Stimulated activated naive CD8-positive, alpha-beta T cell treated with anti-CD3 and anti-CD28 coated beads, Interleukin-15, Interleukin-2, amounts not matched to agents 100 ng/mL and 50 ng/mL, for 24 hours (primary cell): ENCODE results near the gene SH3GL1.
A peak's percentile ranks its signal among the peaks of the same experiment; 100 is the strongest.

ENCODE experiments used
- H3K27ac Mint-ChIP-seq: one replicate; pipeline ENCODE4 v1.8.0; 2021; ENCODE audit warnings: mild to moderate bottlenecking, mixed read lengths
- H3K27me3 Mint-ChIP-seq: one replicate; pipeline ENCODE4 v1.8.0; 2021; ENCODE audit warnings: mixed read lengths
- H3K36me3 Mint-ChIP-seq: one replicate; pipeline ENCODE4 v1.8.0; 2021; ENCODE audit warnings: low read depth, mixed read lengths
- H3K4me1 Mint-ChIP-seq: one replicate; pipeline ENCODE4 v1.8.0; 2021; ENCODE audit warnings: low read depth, mixed read lengths
- H3K4me3 Mint-ChIP-seq: one replicate; pipeline ENCODE4 v1.8.0; 2021; ENCODE audit warnings: mild to moderate bottlenecking, mixed read lengths
- H3K9me3 Mint-ChIP-seq: one replicate; pipeline ENCODE4 v1.8.0; 2021; ENCODE audit warnings: mixed read lengths

Gene SH3GL1

DNA sequence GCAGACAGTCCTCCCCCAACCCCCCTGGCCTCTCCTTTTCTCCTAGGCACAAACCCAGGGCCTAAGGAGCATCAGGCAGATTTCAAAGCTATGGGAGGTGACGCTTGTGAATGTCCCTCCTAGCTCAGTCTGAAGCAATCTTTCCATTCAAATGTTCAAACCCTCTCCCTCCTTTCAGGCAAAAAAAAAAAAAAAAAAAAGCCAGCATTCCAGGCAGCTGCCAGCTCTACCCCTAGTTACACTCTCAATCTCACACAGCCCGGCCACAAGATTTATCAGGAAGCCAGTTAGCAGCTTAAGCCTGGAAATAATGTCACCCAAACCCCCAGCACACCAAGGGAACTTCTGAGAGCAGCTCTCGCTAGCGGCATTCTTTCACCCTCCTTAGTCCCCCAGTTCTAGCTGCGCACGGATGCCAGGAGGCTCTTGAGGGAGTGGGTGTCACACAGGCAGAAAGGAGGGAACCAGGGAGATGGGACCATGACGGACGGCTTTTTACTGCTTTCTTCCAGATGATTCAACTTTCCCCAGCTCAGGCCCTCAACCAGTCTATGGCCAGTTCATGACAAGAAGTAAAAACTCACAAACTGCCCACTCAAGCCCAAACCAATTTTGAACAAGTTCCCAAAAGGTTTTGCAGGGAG is 6.3 kb downstream of the SH3GL1 start:
- H3K9me3 Mint-ChIP-seq, result no peaks in the 10 kb centered on the region
- H3K27me3 Mint-ChIP-seq, result no peaks in the 10 kb centered on the region
- peaks cover 27% of the 10 kb centered on the region for H3K36me3 Mint-ChIP-seq
- H3K4me1 Mint-ChIP-seq, result peaks cover 60% of the 10 kb centered on the region
- peak overlapping the region; percentile 34 for H3K27ac Mint-ChIP-seq
- H3K4me3 Mint-ChIP-seq, result no peak overlapping the region

DNA sequence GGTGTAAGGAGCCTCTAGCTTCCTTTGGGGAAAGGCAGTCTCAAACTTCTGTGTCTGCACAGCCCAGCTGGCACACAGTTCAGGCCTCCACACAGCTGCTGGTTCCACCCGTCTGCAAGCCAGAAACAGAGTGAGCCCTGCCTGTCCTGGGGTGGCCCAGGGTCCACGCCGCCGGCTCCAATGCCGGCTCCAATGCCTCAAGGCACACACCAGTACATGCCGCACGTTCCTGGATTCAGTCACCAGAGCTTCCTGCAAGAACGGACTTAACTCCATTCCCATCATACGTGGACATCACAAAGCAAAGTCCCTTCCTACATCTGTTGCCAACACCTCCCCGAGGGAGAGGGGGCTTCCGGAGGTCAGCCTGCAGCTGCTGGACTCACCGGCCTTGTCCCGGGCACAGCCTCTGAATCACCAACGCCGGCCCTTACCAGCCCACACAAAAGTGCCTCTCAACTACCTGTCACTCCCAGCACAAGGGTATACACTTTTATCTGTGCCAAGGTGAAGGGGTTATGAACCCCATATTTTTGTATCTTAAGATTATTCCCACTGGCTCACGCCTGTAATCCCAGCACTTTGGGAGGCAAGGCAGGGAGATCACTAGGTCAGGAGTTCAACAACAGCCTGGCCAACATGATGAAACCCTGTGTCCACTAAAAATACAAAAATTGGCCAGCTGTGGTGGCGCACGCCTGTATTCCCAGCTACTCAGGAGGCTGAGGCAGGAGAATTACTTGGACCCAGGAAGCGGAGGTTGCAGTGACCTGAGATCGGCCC is 8.5 kb downstream of the SH3GL1 start:
- Mint-ChIP-seq H3K27ac (no peak overlapping the region), H3K27me3 (no peaks in the 10 kb centered on the region), H3K36me3 (peaks cover 24% of the 10 kb centered on the region), H3K4me3 (no peak overlapping the region), H3K4me1 (peaks cover 47% of the 10 kb centered on the region), H3K9me3 (no peaks in the 10 kb centered on the region)

- H3K9me3 Mint-ChIP-seq, result no peaks in the 10 kb centered on the region
- peaks cover 18% of the 10 kb centered on the region for H3K36me3 Mint-ChIP-seq
- no peaks in the 10 kb centered on the region for H3K27me3 Mint-ChIP-seq
- no peak overlapping the region for H3K4me3 Mint-ChIP-seq
- H3K27ac Mint-ChIP-seq, result peak overlapping the region; percentile 45
- H3K4me1 Mint-ChIP-seq, result peaks cover 42% of the 10 kb centered on the region
Measured at GRCh38 chr19:4391306-4391693, 9.0 kb downstream of the SH3GL1 start.

- Mint-ChIP-seq H3K27me3 (no peaks in the 10 kb centered on the region), H3K36me3 (peaks cover 13% of the 10 kb centered on the region), H3K9me3 (no peaks in the 10 kb centered on the region), H3K4me1 (peaks cover 42% of the 10 kb centered on the region), H3K27ac (peak overlapping the region; percentile 45), H3K4me3 (no peak overlapping the region)
Measured at GRCh38 chr19:4390567-4391305, 9.6 kb downstream of the SH3GL1 start.

DNA sequence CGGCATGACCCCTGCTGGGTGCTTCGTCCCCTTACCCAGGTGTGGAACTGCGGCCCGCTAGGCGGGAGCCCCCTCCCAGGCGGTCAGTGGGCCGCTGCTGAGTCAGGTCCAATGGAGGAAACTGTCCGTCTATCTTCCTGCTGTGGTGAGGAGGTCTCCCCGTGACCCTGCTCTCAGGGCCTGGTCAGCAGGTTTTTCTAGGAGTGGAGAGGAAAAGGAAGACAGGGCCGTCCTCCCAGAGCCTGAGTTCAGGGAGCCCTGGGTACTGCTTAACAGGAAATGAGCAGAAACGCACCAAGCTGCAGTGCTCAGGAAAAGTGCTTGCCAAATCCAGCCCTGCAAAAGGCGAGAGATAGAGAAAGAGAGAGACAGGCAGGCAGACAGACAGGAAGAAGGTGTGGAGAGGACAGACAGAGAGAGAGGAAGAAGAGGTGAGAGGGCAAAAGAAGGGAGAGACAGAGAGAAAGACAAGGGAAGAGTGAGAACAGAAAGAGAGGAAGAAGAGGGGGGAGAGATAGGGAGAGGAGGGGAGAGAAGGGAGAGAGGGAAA is 10.3 kb downstream of the SH3GL1 start:
- Mint-ChIP-seq H3K4me3 (no peak overlapping the region), H3K36me3 (peaks cover 11% of the 10 kb centered on the region), H3K4me1 (peaks cover 39% of the 10 kb centered on the region), H3K27me3 (no peaks in the 10 kb centered on the region), H3K9me3 (no peaks in the 10 kb centered on the region), H3K27ac (peak overlapping the region; percentile 17)

- Mint-ChIP-seq H3K27me3 (no peaks in the 10 kb centered on the region), H3K4me3 (no peak overlapping the region), H3K36me3 (peaks cover 6% of the 10 kb centered on the region), H3K27ac (no peak overlapping the region), H3K4me1 (peaks cover 33% of the 10 kb centered on the region), H3K9me3 (no peaks in the 10 kb centered on the region)
Measured at GRCh38 chr19:4389511-4390016, 10.8 kb downstream of the SH3GL1 start.

DNA sequence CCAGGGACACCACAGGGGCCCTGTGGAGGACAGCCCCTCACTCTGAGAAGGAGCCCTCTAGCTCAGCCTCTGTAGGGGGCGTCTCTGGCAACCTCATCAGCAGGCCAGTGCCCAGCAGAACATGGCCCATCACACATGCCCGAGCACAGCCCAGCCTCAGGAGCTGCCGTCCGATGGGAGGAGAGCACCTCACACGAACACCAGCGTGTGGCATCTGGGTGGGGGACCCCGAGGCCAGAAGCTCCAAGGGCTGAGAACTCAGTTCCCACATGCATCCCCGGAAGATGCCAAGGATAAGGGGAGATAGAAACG is 11.3 kb downstream of the SH3GL1 start:
- no peak overlapping the region for H3K4me3 Mint-ChIP-seq
- peaks cover 28% of the 10 kb centered on the region for H3K4me1 Mint-ChIP-seq
- peaks cover under 1% of the 10 kb centered on the region for H3K36me3 Mint-ChIP-seq
- no peak overlapping the region for H3K27ac Mint-ChIP-seq
- no peaks in the 10 kb centered on the region for H3K9me3 Mint-ChIP-seq
- no peaks in the 10 kb centered on the region for H3K27me3 Mint-ChIP-seq

DNA sequence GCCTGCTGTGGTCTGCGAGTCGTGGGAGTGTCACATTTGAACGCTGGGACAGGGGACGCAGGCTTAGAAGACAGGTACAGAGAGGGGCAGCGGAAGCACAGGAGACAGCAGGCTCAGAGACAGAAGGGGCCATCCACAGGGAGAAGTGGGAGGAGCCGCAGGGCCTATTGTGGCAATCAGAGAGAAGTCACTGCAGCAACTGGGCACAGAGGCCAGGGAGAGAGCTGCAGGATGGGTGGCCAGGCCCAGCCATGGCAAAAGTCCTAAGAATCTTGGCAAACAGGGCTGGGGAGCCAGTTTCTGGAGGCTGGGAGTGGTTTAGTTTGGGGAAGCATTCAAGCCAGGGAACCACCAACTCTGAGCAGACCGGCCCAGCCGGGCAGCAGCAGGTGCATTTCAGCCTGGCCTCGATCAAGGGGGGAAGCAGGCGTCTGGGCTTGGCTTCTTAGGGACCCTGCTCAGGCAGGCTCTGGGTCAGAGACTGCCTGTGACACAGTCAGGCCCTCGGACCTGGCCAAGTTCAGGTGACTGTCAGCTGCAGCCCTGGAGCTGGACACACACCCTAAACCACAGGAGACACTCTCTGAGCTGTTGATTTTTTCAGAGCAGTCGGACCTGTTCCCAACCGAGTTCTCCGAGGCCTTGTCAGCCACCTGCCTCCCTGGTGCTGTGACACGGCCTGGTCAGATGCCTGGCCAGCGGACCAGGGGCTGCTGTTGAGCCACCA is 11.8 kb downstream of the SH3GL1 start:
- Mint-ChIP-seq H3K36me3 (no peaks in the 10 kb centered on the region), H3K4me3 (no peak overlapping the region), H3K9me3 (no peaks in the 10 kb centered on the region), H3K27ac (no peak overlapping the region), H3K4me1 (peaks cover 25% of the 10 kb centered on the region), H3K27me3 (no peaks in the 10 kb centered on the region)

GRCh38 chr19:4386041-4386782 is 14.1 kb downstream of the SH3GL1 start:
- peaks cover 23% of the 10 kb centered on the region for H3K4me1 Mint-ChIP-seq
- no peaks in the 10 kb centered on the region for H3K36me3 Mint-ChIP-seq
- H3K4me3 Mint-ChIP-seq, result no peak overlapping the region
- no peak overlapping the region for H3K27ac Mint-ChIP-seq
- H3K27me3 Mint-ChIP-seq, result no peaks in the 10 kb centered on the region
- H3K9me3 Mint-ChIP-seq, result no peaks in the 10 kb centered on the region

- peaks cover 21% of the 10 kb centered on the region for H3K4me1 Mint-ChIP-seq
- H3K27ac Mint-ChIP-seq, result no peak overlapping the region
- no peaks in the 10 kb centered on the region for H3K36me3 Mint-ChIP-seq
Measured at GRCh38 chr19:4385291-4386040, 14.9 kb downstream of the SH3GL1 start.

GRCh38 chr19:4380254-4380727 is 20.1 kb downstream of the SH3GL1 start:
- Mint-ChIP-seq H3K36me3 (no peaks in the 10 kb centered on the region), H3K4me3 (peak overlapping the region; percentile 76), H3K27me3 (no peaks in the 10 kb centered on the region), H3K27ac (peak overlapping the region; percentile 94), H3K9me3 (no peaks in the 10 kb centered on the region), H3K4me1 (peaks cover 54% of the 10 kb centered on the region)

More at GRCh38 chr19:4385291-4386040, 14.9 kb downstream of the SH3GL1 start:
- Mint-ChIP-seq H3K27me3 (no peaks in the 10 kb centered on the region), H3K9me3 (no peaks in the 10 kb centered on the region), H3K4me3 (no peak overlapping the region)

- H3K27me3 Mint-ChIP-seq, result no peaks in the 10 kb centered on the region
- no peaks in the 10 kb centered on the region for H3K9me3 Mint-ChIP-seq
- H3K36me3 Mint-ChIP-seq, result no peaks in the 10 kb centered on the region
- peaks cover 59% of the 10 kb centered on the region for H3K4me1 Mint-ChIP-seq
- H3K4me3 Mint-ChIP-seq, result peak overlapping the region; percentile 76
- peak overlapping the region; percentile 94 for H3K27ac Mint-ChIP-seq
Measured at GRCh38 chr19:4379383-4380253, 20.7 kb downstream of the SH3GL1 start.
